Measurements from ENCODE around the gene RACK1. TPM values are rescaled to one million over a fixed set of nuclear protein-coding genes. Genes with fewer than 3 reads are reported as not detected.
"Not testable (repeated sequence)": the region's sequence is repeated elsewhere in the genome, so short reads cannot be mapped to it uniquely, and the experiment has no call there.

Gene RACK1
- total and polyA plus RNA-seq, 2 donors (not counting 3 experiments of a cell fraction or from before 2014, with no cell fraction given) = 1,910 to 5,629 TPM

DNA sequence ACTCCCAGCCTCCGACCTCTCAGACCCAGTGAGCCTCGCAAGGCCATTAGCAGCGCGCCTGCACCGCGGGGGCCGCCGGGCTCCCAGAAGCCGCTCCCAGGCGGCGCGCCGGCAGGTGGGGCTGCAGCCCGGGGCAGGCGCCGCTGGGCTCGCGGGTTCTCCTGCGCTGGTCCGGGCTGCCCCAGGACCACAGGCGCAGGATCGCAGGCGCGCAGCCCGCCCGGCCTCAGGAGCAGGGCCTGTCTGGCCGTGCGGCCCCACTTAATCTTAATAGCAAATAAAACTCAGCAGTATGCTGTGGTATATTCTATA, 29.7 kb upstream of the RACK1 start:
- CTCF ChIA-PET = interaction anchor here (0.7 to 1.4 kb wide), 2 partner anchors 12 to 66 kb away, joined by 3 to 4 read pairs; no protein-coding TSS in a partner anchor
- H3K9ac ChIP-seq (replicated peaks; ENCODE audit: extremely low read depth, insufficient read depth, low read length); H2AFZ ChIP-seq (ENCODE audit: low read depth, low read length); H3K27me3 ChIP-seq (ENCODE audit: control insufficient read depth in 2 of 2, insufficient read depth in 2 of 2, low read length in 2 of 2); BruUV-seq (replicated peaks); H3K4me3 ChIP-seq (replicated peaks in 1 of 3; ENCODE audit: insufficient read depth in 1 of 3, low read depth in 1 of 3, low read length in 3 of 3); H4K20me1 ChIP-seq (replicated peaks; ENCODE audit: control insufficient read depth, extremely low read depth, insufficient read depth, low read length); H3K9me3 ChIP-seq (replicated peaks; ENCODE audit: control insufficient read depth, insufficient read depth, low read length); H3K36me3 ChIP-seq (ENCODE audit: control insufficient read depth in 2 of 2, extremely low read depth in 1 of 2, insufficient read depth in 2 of 2, low read length in 2 of 2); intact Hi-C loops (cut with micrococcal nuclease); FAIRE-seq; H3K9me1 ChIP-seq (replicated peaks; ENCODE audit: control insufficient read depth, extremely low read depth, insufficient read depth, low read length); POLR2A ChIA-PET; dilution Hi-C loops (cut with MboI; ENCODE audit: extremely low pct_ligation_motif_present, low sequenced_read_pairs); H3K4me1 ChIP-seq (ENCODE audit: control insufficient read depth, extremely low read depth, insufficient read depth, low read length); H3K79me2 ChIP-seq (ENCODE audit: control insufficient read depth, insufficient read depth, low read length); H3K4me2 ChIP-seq (ENCODE audit: insufficient read depth, low read length); H3K27ac ChIP-seq (ENCODE audit: insufficient read depth, low read depth, low read length): not testable (repeated sequence)
- peak; percentile 4 to 27 for TF ChIP-seq CTCF (IDR thresholded peaks at IDR 0.05; ENCODE audit: extremely low read depth in 1 of 2, insufficient read depth in 1 of 2, low read depth in 1 of 2, low read length in 2 of 2)
- DNase-seq (ENCODE audit: low read depth, low spot score) = peak; percentile 25

GRCh38 chr5:181271081-181271480, 27.4 kb upstream of the RACK1 start:
- DNase-seq (ENCODE audit: low read depth, low spot score) (no peak), FAIRE-seq (no peak)
- no peaks in the 10 kb centered on the region for H3K4me1 ChIP-seq (ENCODE audit: control insufficient read depth, extremely low read depth, insufficient read depth, low read length)
- H3K9ac ChIP-seq (replicated peaks; ENCODE audit: extremely low read depth, insufficient read depth, low read length) = no peak overlapping the region
- no peaks in the 10 kb centered on the region for H4K20me1 ChIP-seq (replicated peaks; ENCODE audit: control insufficient read depth, extremely low read depth, insufficient read depth, low read length)
- H3K79me2 ChIP-seq (ENCODE audit: control insufficient read depth, insufficient read depth, low read length) = no peaks in the 10 kb centered on the region
- no peak for TF ChIP-seq POLR2A (IDR thresholded peaks at IDR 0.05; ENCODE audit: low read depth, low read length)
- TF ChIP-seq, protein P1, sequence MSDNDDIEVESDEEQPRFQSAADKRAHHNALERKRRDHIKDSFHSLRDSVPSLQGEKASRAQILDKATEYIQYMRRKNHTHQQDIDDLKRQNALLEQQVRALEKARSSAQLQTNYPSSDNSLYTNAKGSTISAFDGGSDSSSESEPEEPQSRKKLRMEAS (IDR thresholded peaks at IDR 0.05; ENCODE audit: insufficient read depth, insufficient read length) = no peak
- H3K9me3 ChIP-seq (replicated peaks; ENCODE audit: control insufficient read depth, insufficient read depth, low read length) = no peaks in the 10 kb centered on the region
- H3K9me1 ChIP-seq (replicated peaks; ENCODE audit: control insufficient read depth, extremely low read depth, insufficient read depth, low read length) = no peaks in the 10 kb centered on the region
- no peaks in the 10 kb centered on the region for H3K36me3 ChIP-seq (ENCODE audit: control insufficient read depth in 2 of 2, extremely low read depth in 1 of 2, insufficient read depth in 2 of 2, low read length in 2 of 2)
- no peak overlapping the region for H3K4me3 ChIP-seq (replicated peaks in 1 of 3; ENCODE audit: insufficient read depth in 1 of 3, low read depth in 1 of 3, low read length in 3 of 3)
- H2AFZ ChIP-seq (ENCODE audit: low read depth, low read length) = no peak overlapping the region
- H3K4me2 ChIP-seq (ENCODE audit: insufficient read depth, low read length) = no peak overlapping the region
- CTCF ChIA-PET = no interaction called here
- POLR2A ChIA-PET = no interaction called here
- no peak overlapping the region for H3K27ac ChIP-seq (ENCODE audit: insufficient read depth, low read depth, low read length)
- no peaks in the 10 kb centered on the region for H3K27me3 ChIP-seq (ENCODE audit: control insufficient read depth in 2 of 2, insufficient read depth in 2 of 2, low read length in 2 of 2)
- BruUV-seq (replicated peaks) = no TSS peak
- intact Hi-C loops (cut with micrococcal nuclease) (no loop called here), dilution Hi-C loops (cut with MboI; ENCODE audit: extremely low pct_ligation_motif_present, low sequenced_read_pairs) (no loop called here)

DNA sequence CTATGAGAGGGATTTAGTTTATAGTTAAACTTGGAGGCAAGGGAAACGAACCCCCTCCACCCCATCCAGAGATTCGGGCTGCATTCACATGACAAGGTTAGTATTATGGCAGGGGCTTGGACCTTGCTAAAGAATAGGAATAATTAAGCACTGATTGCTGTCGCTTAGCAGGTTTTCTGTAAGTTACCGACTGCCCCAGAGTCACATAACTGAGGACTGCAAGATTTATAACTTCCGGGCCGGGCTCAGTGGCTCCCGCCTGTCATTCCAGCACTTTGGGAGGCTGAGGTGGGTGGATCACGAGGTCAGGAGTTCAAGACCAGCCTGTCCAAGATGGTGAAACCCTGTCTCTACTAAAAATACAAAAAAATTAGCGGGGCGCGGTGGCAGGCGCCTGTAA, 24.2 kb upstream of the RACK1 start:
- intact Hi-C loops (cut with micrococcal nuclease); H4K20me1 ChIP-seq (replicated peaks; ENCODE audit: control insufficient read depth, extremely low read depth, insufficient read depth, low read length); H3K79me2 ChIP-seq (ENCODE audit: control insufficient read depth, insufficient read depth, low read length); H3K4me3 ChIP-seq (replicated peaks in 1 of 3; ENCODE audit: insufficient read depth in 1 of 3, low read depth in 1 of 3, low read length in 3 of 3); H3K9ac ChIP-seq (replicated peaks; ENCODE audit: extremely low read depth, insufficient read depth, low read length); H3K27me3 ChIP-seq (ENCODE audit: control insufficient read depth in 2 of 2, insufficient read depth in 2 of 2, low read length in 2 of 2); H3K4me2 ChIP-seq (ENCODE audit: insufficient read depth, low read length); H3K27ac ChIP-seq (ENCODE audit: insufficient read depth, low read depth, low read length); H3K9me1 ChIP-seq (replicated peaks; ENCODE audit: control insufficient read depth, extremely low read depth, insufficient read depth, low read length); BruUV-seq (replicated peaks); H3K4me1 ChIP-seq (ENCODE audit: control insufficient read depth, extremely low read depth, insufficient read depth, low read length); CTCF ChIA-PET; H3K9me3 ChIP-seq (replicated peaks; ENCODE audit: control insufficient read depth, insufficient read depth, low read length); H3K36me3 ChIP-seq (ENCODE audit: control insufficient read depth in 2 of 2, extremely low read depth in 1 of 2, insufficient read depth in 2 of 2, low read length in 2 of 2); FAIRE-seq; H2AFZ ChIP-seq (ENCODE audit: low read depth, low read length); POLR2A ChIA-PET; dilution Hi-C loops (cut with MboI; ENCODE audit: extremely low pct_ligation_motif_present, low sequenced_read_pairs); DNase-seq (ENCODE audit: low read depth, low spot score): not testable (repeated sequence)

Measured in endothelial cell of umbilical vein (primary cell).